Measurements from ENCODE around the gene MORC4.

The MORC4 gene

GRCh38 chrX:106952089-106952488, 47.9 kb downstream of the MORC4 start:
- no peak for DNase-seq

DNA sequence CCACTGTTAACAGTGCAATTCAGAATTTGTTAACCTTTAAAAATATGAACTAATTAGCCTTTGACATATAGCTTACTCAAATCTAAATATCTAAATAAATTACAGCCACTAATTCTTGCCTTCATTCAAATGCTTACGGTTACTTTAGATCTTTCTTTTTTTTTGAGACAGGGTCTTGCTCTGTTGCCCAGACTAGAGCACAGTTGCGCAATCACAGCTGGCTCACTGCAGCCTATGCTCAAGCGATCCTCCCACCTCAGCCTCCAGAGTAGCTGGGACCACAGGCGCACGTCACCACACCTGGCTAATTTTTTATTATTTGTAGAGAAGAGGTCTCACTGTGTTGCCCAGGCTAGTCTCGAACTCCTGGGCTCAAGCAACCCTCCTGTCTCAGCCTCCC, 48.8 kb downstream of the MORC4 start:
- no peak for DNase-seq

GRCh38 chrX:106950381-106950780, 49.6 kb downstream of the MORC4 start:
- no peak for DNase-seq

- no peak for DNase-seq
These were observed 50.6 kb downstream of the MORC4 start for GRCh38 chrX:106949366-106949765.

GRCh38 chrX:106948641-106949040, 51.4 kb downstream of the MORC4 start:
- DNase-seq: no peak

DNA sequence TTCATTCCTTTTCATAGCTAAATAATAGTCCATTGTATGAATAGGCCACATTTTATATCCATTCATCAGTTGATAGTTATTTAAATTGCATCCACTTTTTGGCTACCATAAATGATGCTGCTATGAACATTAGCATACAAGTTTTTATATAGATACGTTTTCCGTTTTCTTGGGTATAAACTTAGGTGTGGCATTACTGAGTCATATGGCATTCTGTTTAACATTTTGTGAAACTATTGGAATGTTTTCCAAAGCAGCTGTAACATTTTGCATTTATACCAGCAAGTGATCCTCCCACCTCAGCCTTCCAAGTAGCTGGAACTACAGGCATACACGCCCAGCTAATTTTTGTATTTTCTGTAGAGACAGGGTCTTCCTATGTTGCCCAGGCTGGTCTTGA, 53.5 kb downstream of the MORC4 start:
- no peak for DNase-seq

DNA sequence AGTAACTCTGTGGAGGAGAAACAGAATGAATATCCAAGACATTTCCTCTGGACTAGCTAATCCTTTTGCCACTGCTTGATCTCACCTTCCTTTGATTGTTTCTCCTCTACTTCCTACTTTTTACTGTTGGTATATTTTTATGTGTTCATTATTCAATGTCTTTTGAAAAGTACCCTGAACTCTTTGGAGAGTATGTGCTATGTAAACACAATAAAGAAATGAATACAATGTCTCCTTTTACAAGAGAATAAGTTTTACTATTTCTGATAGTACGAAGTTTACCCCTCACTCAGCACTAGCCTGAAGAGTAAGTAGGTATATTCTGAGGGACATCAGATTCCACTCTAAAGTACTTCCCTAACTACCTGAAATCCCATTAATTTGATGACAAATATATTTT, 59.9 kb downstream of the MORC4 start:
- no peak for DNase-seq

GRCh38 chrX:106939566-106939965, 60.4 kb downstream of the MORC4 start:
- no peak for DNase-seq

GRCh38 chrX:106936246-106936645, 63.8 kb downstream of the MORC4 start:
- no peak for DNase-seq

DNA sequence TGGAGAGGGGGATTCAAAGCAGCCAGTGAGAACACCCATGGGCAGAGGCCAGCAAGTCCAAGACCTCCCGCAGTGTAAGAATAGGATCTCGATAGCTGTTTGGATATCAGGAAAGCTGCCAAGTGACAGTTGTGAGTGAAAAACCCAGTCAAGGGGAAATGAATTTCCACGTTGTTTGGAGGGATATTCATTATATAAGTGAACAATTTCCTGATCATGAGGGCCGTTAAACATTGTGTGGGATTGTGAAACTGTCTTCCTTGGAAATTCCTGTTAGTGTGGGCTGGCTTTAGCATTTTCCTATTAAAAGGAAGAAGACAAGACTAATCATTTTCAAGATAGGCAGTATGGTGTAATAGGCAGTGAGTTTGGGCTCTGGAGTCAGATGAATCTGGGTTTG, 64.8 kb downstream of the MORC4 start:
- DNase-seq: no peak

DNA sequence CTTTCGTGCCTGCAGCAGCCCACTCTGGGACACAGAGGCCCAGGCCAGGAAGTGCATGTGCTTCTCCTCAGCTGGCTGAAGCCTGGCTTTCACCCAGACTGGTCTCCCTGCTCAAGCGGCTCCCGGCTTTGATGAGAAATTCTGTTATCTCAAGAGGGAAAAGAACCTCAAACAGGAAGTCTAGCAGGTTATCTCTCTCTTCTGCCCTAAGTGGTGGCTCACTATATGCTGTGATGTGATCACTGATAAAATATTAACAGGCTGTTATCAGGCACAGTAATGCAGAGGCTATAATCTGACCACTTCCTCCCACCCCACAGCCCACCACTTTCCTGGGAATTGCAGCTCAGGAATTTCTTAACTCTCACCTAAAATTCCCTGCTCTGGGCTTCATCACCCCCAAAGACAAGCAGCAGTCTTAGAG, 66.5 kb downstream of the MORC4 start:
- no peak for DNase-seq

- DNase-seq: no peak
These were observed 67.0 kb downstream of the MORC4 start for GRCh38 chrX:106932960-106933537.

GRCh38 chrX:106932492-106932923, 67.5 kb downstream of the MORC4 start:
- no peak for DNase-seq

DNA sequence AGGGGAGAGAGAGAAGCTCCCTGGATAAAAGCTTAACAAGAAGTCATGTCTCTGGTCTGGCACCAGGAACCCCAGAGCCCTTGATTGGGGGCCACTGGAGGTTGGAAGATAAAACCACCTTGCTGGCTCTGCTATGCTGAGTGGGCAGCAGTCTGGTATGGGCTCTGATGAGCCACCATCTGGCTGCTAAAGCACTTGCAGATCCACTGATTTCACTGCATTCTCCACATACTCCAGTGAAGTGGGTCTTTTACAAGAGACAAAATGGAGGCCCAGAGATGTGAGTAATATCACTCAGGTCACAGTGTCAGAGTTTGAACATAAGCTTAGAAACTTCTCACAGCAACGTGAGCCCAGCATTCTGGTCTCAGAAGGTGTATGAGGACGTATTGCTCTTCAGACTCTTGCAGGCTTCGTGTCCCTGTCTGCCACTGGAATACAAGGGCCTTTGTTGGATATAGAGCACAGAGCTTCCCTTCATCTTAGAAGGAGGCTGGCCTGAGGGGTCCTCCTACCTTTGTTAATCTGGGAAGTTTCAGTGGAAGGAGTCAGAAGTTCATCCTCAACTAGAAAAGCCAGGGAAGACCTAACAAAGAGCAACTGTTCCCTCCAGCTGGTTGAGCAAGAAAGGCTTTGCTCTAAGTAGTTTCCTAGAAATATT, 68.1 kb downstream of the MORC4 start:
- DNase-seq: no peak

DNA sequence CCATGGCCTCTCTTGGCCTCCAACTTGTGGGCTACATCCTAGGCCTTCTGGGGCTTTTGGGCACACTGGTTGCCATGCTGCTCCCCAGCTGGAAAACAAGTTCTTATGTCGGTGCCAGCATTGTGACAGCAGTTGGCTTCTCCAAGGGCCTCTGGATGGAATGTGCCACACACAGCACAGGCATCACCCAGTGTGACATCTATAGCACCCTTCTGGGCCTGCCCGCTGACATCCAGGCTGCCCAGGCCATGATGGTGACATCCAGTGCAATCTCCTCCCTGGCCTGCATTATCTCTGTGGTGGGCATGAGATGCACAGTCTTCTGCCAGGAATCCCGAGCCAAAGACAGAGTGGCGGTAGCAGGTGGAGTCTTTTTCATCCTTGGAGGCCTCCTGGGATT, 71.8 kb downstream of the MORC4 start:
- no peak for DNase-seq

- DNase-seq: no peak
These were observed 72.3 kb downstream of the MORC4 start for GRCh38 chrX:106927700-106928099.

DNA sequence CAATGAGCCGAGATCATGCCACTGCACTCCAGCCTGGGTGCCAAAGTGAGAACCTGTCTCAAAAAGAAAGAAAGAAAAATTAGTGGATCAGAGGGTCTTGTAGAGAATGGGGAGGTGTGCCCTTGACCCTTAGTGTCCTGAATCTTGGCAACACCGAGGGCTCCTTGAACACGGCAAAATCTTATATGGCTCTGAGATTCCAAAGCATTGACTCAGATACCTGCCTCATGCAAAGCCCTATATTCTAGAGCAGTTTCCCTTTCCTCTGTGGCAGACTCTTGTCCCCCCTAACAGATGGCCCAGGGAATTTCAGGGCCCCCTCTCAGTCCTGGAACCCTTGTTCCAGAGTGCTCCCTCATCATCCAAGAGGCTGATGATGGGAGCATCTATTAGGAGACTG, 73.0 kb downstream of the MORC4 start:
- no peak for DNase-seq

GRCh38 chrX:106921637-106922036, 78.4 kb downstream of the MORC4 start:
- no peak for DNase-seq

DNA sequence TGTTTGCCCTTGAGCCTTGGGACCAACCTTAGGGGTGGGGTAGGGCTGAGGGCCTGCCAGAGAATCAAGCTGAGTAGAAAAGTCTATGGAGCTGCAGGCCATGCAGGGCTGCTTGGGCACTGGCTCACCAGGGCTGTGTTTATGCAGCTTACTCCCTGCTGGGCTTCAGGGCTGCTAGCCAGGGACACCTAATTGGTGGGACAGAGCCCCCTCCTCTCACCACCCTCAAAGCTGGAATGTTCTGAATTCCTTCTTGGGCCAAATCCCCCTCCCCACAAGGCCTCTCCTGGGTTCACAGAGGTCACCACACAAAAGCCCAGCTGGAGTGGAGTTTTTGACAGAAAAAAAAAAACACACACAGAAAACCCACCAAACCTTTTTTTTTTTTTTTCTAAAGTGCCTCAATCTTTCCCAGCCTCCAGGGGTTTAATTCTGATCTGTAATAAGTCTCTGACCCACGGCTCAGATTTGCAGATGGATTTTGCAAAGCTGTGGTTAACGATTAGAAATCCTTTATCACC, 80.0 kb downstream of the MORC4 start, which contains the start of gene CLDN2:
CLDN2 (plus strand) TSS at position 471 of the 521 bp plus-strand sequence. CDS start 7,827 bp downstream, outside the sequence.
- no peak for DNase-seq

- DNase-seq: no peak
These were observed 82.0 kb downstream of the MORC4 start for GRCh38 chrX:106917830-106918500.

DNA sequence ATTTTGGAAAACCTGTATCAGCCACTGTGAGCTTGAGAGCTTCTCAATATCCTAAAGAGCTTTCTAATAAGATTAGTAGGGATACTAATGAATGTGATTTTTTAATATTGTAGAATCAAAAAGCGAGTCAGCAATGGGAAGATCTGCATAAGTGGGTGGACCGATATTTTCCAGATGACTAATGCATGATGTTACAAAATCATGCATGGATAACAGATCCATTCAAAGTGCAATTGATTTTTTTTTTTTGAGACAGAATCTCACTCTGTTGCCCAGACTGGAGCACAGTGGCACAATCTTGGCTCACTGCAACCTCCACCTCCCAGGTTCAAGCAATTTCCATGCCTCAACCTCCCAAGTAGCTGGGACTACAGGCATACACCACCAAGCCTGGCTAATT, 87.1 kb downstream of the MORC4 start:
- no peak for DNase-seq

DNA sequence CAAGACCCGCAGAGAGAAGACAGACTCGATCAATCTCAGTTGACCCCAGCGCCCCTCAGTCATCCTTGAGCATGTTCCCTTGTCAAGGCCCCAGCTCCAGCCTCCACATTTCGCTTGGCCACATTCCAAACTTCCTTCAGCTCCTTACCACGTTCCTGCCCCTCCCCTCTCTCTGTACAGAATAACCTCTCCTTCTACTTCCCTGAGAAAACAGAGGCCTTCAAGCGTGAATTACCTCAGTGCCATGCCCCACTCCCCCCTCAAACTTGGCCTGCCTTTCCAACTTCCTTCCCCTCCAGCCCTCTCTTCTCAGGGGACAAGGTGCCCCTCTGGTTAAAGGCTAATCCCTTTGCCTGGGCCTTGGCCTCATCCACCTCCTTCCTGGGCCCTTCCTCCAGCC, 93.7 kb downstream of the MORC4 start:
- no peak for DNase-seq

- DNase-seq: no peak
These were observed 94.8 kb downstream of the MORC4 start for GRCh38 chrX:106905064-106905708.

Measured in activated T-cell treated with anti-CD3 and anti-CD28 coated beads, Interleukin-2, amount 50 U/mL, for 1 hour (primary cell).